ENCODE measurements around the gene XRCC2. TPM values are rescaled to one million over a fixed set of nuclear protein-coding genes. Genes with fewer than 3 reads are reported as not detected.

The XRCC2 gene
- total RNA-seq, 3 donors from 2014 or later (not counting 1 experiment from before 2014, with no cell fraction given), result 1.0 to 1.3 (median 1.2) TPM

- WGBS (ENCODE audit: insufficient coverage), result 57% methylated on average over 5 of the region's 5 CpGs
- Mint-ChIP-seq H3K27ac (no peak overlapping the region), H3K36me3 (no peaks in the 10 kb centered on the region), H3K4me3 (no peak overlapping the region), H3K9me3 (no peaks in the 10 kb centered on the region), H3K4me1 (no peaks in the 10 kb centered on the region), H3K27me3 (ENCODE audit: low read depth in 2 of 2) (no peaks in the 10 kb centered on the region)
- Histone ChIP-seq H3K27ac (ENCODE audit: low read length) (no peak overlapping the region), H3K9me3 (ENCODE audit: control insufficient read depth, insufficient read depth, low read length) (no peaks in the 10 kb centered on the region), H3K4me3 (ENCODE audit: low read length) (no peak overlapping the region), H3K27me3 (ENCODE audit: control insufficient read depth, insufficient read depth, low read length) (no peaks in the 10 kb centered on the region), H3K4me1 (ENCODE audit: control insufficient read depth, insufficient read depth, low read length) (no peaks in the 10 kb centered on the region), H3K36me3 (ENCODE audit: control insufficient read depth, insufficient read depth, low read length) (no peaks in the 10 kb centered on the region)
- ATAC-seq (no peak), DNase-seq (no peak)
- intact Hi-C loops (cut with micrococcal nuclease), result no loop called here
- TF ChIP-seq CTCF (IDR thresholded peaks at IDR 0.05), result no peak
Observed at GRCh38 chr7:152667958-152668357, 8.0 kb downstream of the XRCC2 start.

GRCh38 chr7:152666078-152666477 lies 9.9 kb downstream of the XRCC2 start:
- no peak for TF ChIP-seq CTCF (IDR thresholded peaks at IDR 0.05)
- Histone ChIP-seq H3K27me3 (ENCODE audit: control insufficient read depth, insufficient read depth, low read length) (no peaks in the 10 kb centered on the region), H3K27ac (ENCODE audit: low read length) (no peak overlapping the region), H3K4me3 (ENCODE audit: low read length) (no peak overlapping the region), H3K4me1 (ENCODE audit: control insufficient read depth, insufficient read depth, low read length) (no peaks in the 10 kb centered on the region), H3K9me3 (ENCODE audit: control insufficient read depth, insufficient read depth, low read length) (no peaks in the 10 kb centered on the region), H3K36me3 (ENCODE audit: control insufficient read depth, insufficient read depth, low read length) (no peaks in the 10 kb centered on the region)
- Mint-ChIP-seq H3K27me3 (ENCODE audit: low read depth in 2 of 2) (no peaks in the 10 kb centered on the region), H3K36me3 (no peaks in the 10 kb centered on the region), H3K9me3 (no peaks in the 10 kb centered on the region), H3K27ac (no peak overlapping the region), H3K4me3 (no peak overlapping the region), H3K4me1 (no peaks in the 10 kb centered on the region)
- intact Hi-C loops (cut with micrococcal nuclease), result no loop called here
- DNase-seq (no peak), ATAC-seq (no peak)
- 100% methylated on average over 1 of the region's 1 CpG for WGBS (ENCODE audit: insufficient coverage)

- no peaks in the 10 kb centered on the region for H3K36me3 ChIP-seq (ENCODE audit: control insufficient read depth, insufficient read depth, low read length)
- intact Hi-C loops (cut with micrococcal nuclease), result no loop called here
- H3K27me3 ChIP-seq (ENCODE audit: control insufficient read depth, insufficient read depth, low read length), result no peaks in the 10 kb centered on the region
- ATAC-seq (no peak), DNase-seq (no peak)
- 96% methylated on average over 4 of the region's 4 CpGs for WGBS (ENCODE audit: insufficient coverage)
- Mint-ChIP-seq H3K4me1 (no peaks in the 10 kb centered on the region), H3K27me3 (ENCODE audit: low read depth in 2 of 2) (no peaks in the 10 kb centered on the region), H3K36me3 (no peaks in the 10 kb centered on the region), H3K4me3 (no peak overlapping the region), H3K27ac (no peak overlapping the region), H3K9me3 (no peaks in the 10 kb centered on the region)
- no peak for TF ChIP-seq CTCF (IDR thresholded peaks at IDR 0.05)
- H3K4me3 ChIP-seq (ENCODE audit: low read length), result no peak overlapping the region
- no peaks in the 10 kb centered on the region for H3K4me1 ChIP-seq (ENCODE audit: control insufficient read depth, insufficient read depth, low read length)
- no peak overlapping the region for H3K27ac ChIP-seq (ENCODE audit: low read length)
- H3K9me3 ChIP-seq (ENCODE audit: control insufficient read depth, insufficient read depth, low read length), result no peaks in the 10 kb centered on the region
Observed at GRCh38 chr7:152664636-152665035, 11.3 kb downstream of the XRCC2 start.

GRCh38 chr7:152663931-152664330 lies 12.0 kb downstream of the XRCC2 start:
- no peak overlapping the region for H3K4me3 ChIP-seq (ENCODE audit: low read length)
- no peaks in the 10 kb centered on the region for H3K27me3 Mint-ChIP-seq (ENCODE audit: low read depth in 2 of 2)
- no peaks in the 10 kb centered on the region for H3K36me3 ChIP-seq (ENCODE audit: control insufficient read depth, insufficient read depth, low read length)
- intact Hi-C loops (cut with micrococcal nuclease), result no loop called here
- no peaks in the 10 kb centered on the region for H3K36me3 Mint-ChIP-seq
- no peak for ATAC-seq
- no peak overlapping the region for H3K27ac Mint-ChIP-seq
- H3K4me3 Mint-ChIP-seq, result no peak overlapping the region
- H3K27ac ChIP-seq (ENCODE audit: low read length), result no peak overlapping the region
- no peaks in the 10 kb centered on the region for H3K9me3 ChIP-seq (ENCODE audit: control insufficient read depth, insufficient read depth, low read length)
- TF ChIP-seq CTCF (IDR thresholded peaks at IDR 0.05), result no peak
- H3K4me1 ChIP-seq (ENCODE audit: control insufficient read depth, insufficient read depth, low read length), result no peaks in the 10 kb centered on the region
- no peaks in the 10 kb centered on the region for H3K27me3 ChIP-seq (ENCODE audit: control insufficient read depth, insufficient read depth, low read length)
- no peaks in the 10 kb centered on the region for H3K9me3 Mint-ChIP-seq
- no peaks in the 10 kb centered on the region for H3K4me1 Mint-ChIP-seq
- no peak for DNase-seq
- 94% methylated on average over 2 of the region's 2 CpGs for WGBS (ENCODE audit: insufficient coverage)

Measured in natural killer cell (primary cell).